Heart left ventricle (tissue), 16 donors: Measurements from ENCODE around the gene NMRK2. TPM values are rescaled to one million over a fixed set of nuclear protein-coding genes. Genes with fewer than 3 reads are reported as not detected.

Experiments
- ATAC-seq, 4 donors: fragments of 200-7000 bp; cut with Tn5 transposase; one replicate each; pipeline ENCODE4 v1.9.1; 2020 to 2022; ENCODE audit warnings: moderate library complexity in 4 of 4, mild to moderate bottlenecking in 3 of 4, moderate number of reproducible peaks in 1 of 4
- DNase-seq, 5 donors: peaks; one replicate each; pipeline ENCODE4 v3.0.0-alpha.2; 2020
- H3K27ac ChIP-seq, 12 donors: fragments of 200-600 bp; sonication (generic) in 4 of 12; one replicate each; pipeline versions ENCODE4 v1.5.0 to v1.8.0; 2016 to 2022; ENCODE audit warnings: mild to moderate bottlenecking in 2 of 12
- H3K27me3 ChIP-seq, 9 donors: fragments of 200-600 bp; sonication (generic) in 2 of 9; one replicate each; pipeline versions ENCODE4 v1.5.1 to v1.8.0; 2016 to 2022; ENCODE audit warnings: mild to moderate bottlenecking in 3 of 9
- H3K36me3 ChIP-seq, 9 donors: fragments of 200-600 bp; sonication (generic) in 2 of 9; one replicate each; pipeline versions ENCODE4 v1.5.0 to v1.8.0; 2018 to 2022; ENCODE audit warnings: mild to moderate bottlenecking in 2 of 9
- H3K4me1 ChIP-seq, 12 donors: fragments of 200-600 bp; sonication (generic) in 4 of 12; one replicate each; pipeline versions ENCODE4 v1.5.0 to v1.8.0; 2016 to 2022; ENCODE audit warnings: mild to moderate bottlenecking in 3 of 12
- H3K4me3 ChIP-seq, 12 donors: fragments of 200-600 bp; sonication (generic) in 4 of 12; one replicate each; pipeline versions ENCODE4 v1.5.0 to v1.8.0; 2017 to 2022; ENCODE audit warnings: mild to moderate bottlenecking in 9 of 12, moderate library complexity in 4 of 12
- H3K9me3 ChIP-seq, 12 donors: fragments of 200-600 bp; sonication (generic) in 4 of 12; one replicate each; pipeline versions ENCODE4 v1.5.0 to v1.8.0; 2016 to 2022; ENCODE audit warnings: mild to moderate bottlenecking in 1 of 12
- CTCF ChIP-seq, 12 donors: fragments of 200-600 bp; sonication (generic) in 4 of 12; IDR thresholded peaks; one replicate each; pipeline versions ENCODE4 v1.5.0 to v1.8.0; 2018 to 2022; ENCODE audit warnings: antibody characterized with exemption in 12 of 12, mild to moderate bottlenecking in 5 of 12
- POLR2A ChIP-seq, 2 donors: fragments of 450-650 bp; IDR thresholded peaks; one replicate each; pipeline ENCODE4 v1.6.1; 2017; ENCODE audit warnings: antibody characterized with exemption in 2 of 2, mild to moderate bottlenecking in 2 of 2, moderate library complexity in 2 of 2
- WGBS, 4 donors: extraction: QIAGEN DNeasy Blood & Tissue Kit in 2 of 4; methylation state at CpG; one replicate each; pipeline versions ENCODE4 v1.1.5 to v1.1.7; 2013 to 2018; 5-methylcytosine and 5-hydroxymethylcytosine counted together
- intact Hi-C, 10 donors: fragments of 100-400 bp; cut with DNase I; formaldehyde crosslinking; loops; one replicate each; pipeline versions ENCODE4 v1.11.1 to v1.14.2; 2022
- polyA plus RNA-seq, 2 donors: library from polyadenylated mRNA; stranded (reverse); fragments of 200-250 nt; gene quantifications; one replicate each; pipeline ENCODE4 v1.2.3, GENCODE V29; 2013
- total RNA-seq, 9 donors: library from RNA; depleted of rRNA in 2 of 9; stranded (reverse); fragments of >200 nt in 2 of 9; fragmentation: NEBNext Ultra II Directional in 3 of 9; extraction: Animal tissue kit (Norgen Biotek cat#: 25700) in 3 of 9; gene quantifications; one replicate each; pipeline versions ENCODE4 v1.1.0 to v1.2.4, GENCODE V29; 2016 to 2023
- donor health status: ischemic (EF 13 %, LVEDD 7.1; RV severe dilation, severe dysfunction).
- donor health status: healthy with polysubstance abuse.
- donor health status: DM: no; HTN: yes; CAD: no.
- donor health status: DM: no; HTN: no; CAD: no.
- donor health status: ischemic (EF 25% LVEDD 6.9; RV normal size, moderate dysfunction).
- donor health status: ischemic (EF 25% LVEDD 5.7; RV mildly dilated, moderate dysfunction).
- donor health status: healthy.
- donor health status: DM: yes; HTN: yes; CAD: no.
- donor health status: ischemic (EF 35%, LVEDD 5.7; RV mildly dilated, moderate dysfunction).
- donor health status: nonischemic (EF 11% LVEDD 7.7; RV severe dilation, severe dysfunction).
- donor health status: DM: yes; HTN: yes; CAD: no.
- donor health status: PGD.
- donor health status: ischemic (EF 29% LVEDD 5.4; RV normal size, mild dysfunction).
- donor health status: nonischemic (EF 23%, LVEDD 6.1; RV moderate dilation, normal function).

NMRK2 gene
- total and polyA plus RNA-seq, 11 donors, result 347 to 2,001 (median 612) TPM

- Histone ChIP-seq H3K4me1 (peaks cover 10 to 60% (median 44%) of the 10 kb centered on the region in 12 donors), H3K9me3 (no peaks in the 10 kb centered on the region), H3K4me3 (peak overlapping the region; percentile 64 to 100 (median 82)), H3K27me3 (no peaks in the 10 kb centered on the region), H3K27ac (peak overlapping the region; percentile 7 to 98 (median 92)), H3K36me3 (peaks cover 4 to 40% (median 35%) of the 10 kb centered on the region in 9 donors)
- WGBS, 4 donors, result 3 to 4% (median 4%) methylated on average over 19 of the region's 19 CpGs
- intact Hi-C loops, result loop anchor here (1.0 to 10.0 kb wide), 17 partner anchors 15 to 318 kb away; partner anchors contain the start of genes APBA3 (in 5 of the 10), MRPL54 (in 5 of the 10), DAPK3 (in 4 of the 10) and ANKRD24 (in 3 of the 10)
- no peak for DNase-seq
- TF ChIP-seq POLR2A (IDR thresholded peaks at IDR 0.05), result no peak
- TF ChIP-seq CTCF (IDR thresholded peaks at IDR 0.05), result no peak
- no peak for ATAC-seq
These were observed 52.9 kb downstream of the NMRK2 start for GRCh38 chr19:3985643-3986259.

GRCh38 chr19:3986260-3987041 lies 53.6 kb downstream of the NMRK2 start:
- H3K9me3 ChIP-seq, result no peaks in the 10 kb centered on the region
- H3K4me1 ChIP-seq, result peaks cover 10 to 57% (median 44%) of the 10 kb centered on the region in 12 donors
- WGBS, 4 donors, result 2 to 3% (median 2%) methylated on average over 21 of the region's 21 CpGs
- intact Hi-C loops, result loop anchor here (2.0 to 10.0 kb wide), 14 partner anchors 81 to 319 kb away; partner anchors contain the start of genes APBA3 (in 5 of the 10), MRPL54 (in 5 of the 10), ANKRD24 (in 3 of the 10) and SIRT6 (in 3 of the 10)
- peaks cover under 1 to 33% (median 28%) of the 10 kb centered on the region in 9 donors for H3K36me3 ChIP-seq
- peak overlapping the region in 11 of 12 donors; percentile 64 to 98 (median 93) for H3K27ac ChIP-seq
- TF ChIP-seq POLR2A (IDR thresholded peaks at IDR 0.05) (no peak), CTCF (IDR thresholded peaks at IDR 0.05) (peak; percentile 49 to 76 (median 66))
- H3K27me3 ChIP-seq, result no peaks in the 10 kb centered on the region
- DNase-seq (peak in 3 of 5 donors; percentile 56 to 67 (median 67)), ATAC-seq (peak; percentile 35 to 70 (median 44))
- H3K4me3 ChIP-seq, result peak overlapping the region in 11 of 12 donors; percentile 70 to 100 (median 83)

- 10 to 13% (median 10%) methylated on average over 30 of the region's 30 CpGs for WGBS, 4 donors
- peaks cover 10 to 46% (median 38%) of the 10 kb centered on the region in 12 donors for H3K4me1 ChIP-seq
- DNase-seq (peak; percentile 83 to 94 (median 89)), ATAC-seq (peak in 3 of 4 donors; percentile 6 to 24 (median 11))
- H3K9me3 ChIP-seq, result no peaks in the 10 kb centered on the region
- H3K4me3 ChIP-seq, result peak overlapping the region in 6 of 12 donors; percentile 16 to 100 (median 82)
- H3K27me3 ChIP-seq, result no peaks in the 10 kb centered on the region
- TF ChIP-seq CTCF (IDR thresholded peaks at IDR 0.05) (peak; percentile 86 to 97 (median 90)), POLR2A (IDR thresholded peaks at IDR 0.05) (no peak)
- H3K36me3 ChIP-seq, result peaks cover 0 to 19% (median 14%) of the 10 kb centered on the region in 9 donors
- peak overlapping the region in 5 of 12 donors; percentile 17 to 93 (median 86) for H3K27ac ChIP-seq
- intact Hi-C loops, result loop anchor here (2.0 to 10.0 kb wide), 14 partner anchors 80 to 320 kb away; partner anchors contain the start of genes APBA3 (in 5 of the 10), MRPL54 (in 5 of the 10), ANKRD24 (in 3 of the 10) and SIRT6 (in 3 of the 10)
These were observed 54.9 kb downstream of the NMRK2 start for GRCh38 chr19:3987619-3988371.
